Stromal cell of bone marrow (primary cell): ENCODE data around the gene JUN.

Experiments
- DNase-seq: peaks from one replicate; pipeline ENCODE4 v3.0.0-alpha.2; 2012; ENCODE audit warnings: low read depth

Gene JUN

DNA sequence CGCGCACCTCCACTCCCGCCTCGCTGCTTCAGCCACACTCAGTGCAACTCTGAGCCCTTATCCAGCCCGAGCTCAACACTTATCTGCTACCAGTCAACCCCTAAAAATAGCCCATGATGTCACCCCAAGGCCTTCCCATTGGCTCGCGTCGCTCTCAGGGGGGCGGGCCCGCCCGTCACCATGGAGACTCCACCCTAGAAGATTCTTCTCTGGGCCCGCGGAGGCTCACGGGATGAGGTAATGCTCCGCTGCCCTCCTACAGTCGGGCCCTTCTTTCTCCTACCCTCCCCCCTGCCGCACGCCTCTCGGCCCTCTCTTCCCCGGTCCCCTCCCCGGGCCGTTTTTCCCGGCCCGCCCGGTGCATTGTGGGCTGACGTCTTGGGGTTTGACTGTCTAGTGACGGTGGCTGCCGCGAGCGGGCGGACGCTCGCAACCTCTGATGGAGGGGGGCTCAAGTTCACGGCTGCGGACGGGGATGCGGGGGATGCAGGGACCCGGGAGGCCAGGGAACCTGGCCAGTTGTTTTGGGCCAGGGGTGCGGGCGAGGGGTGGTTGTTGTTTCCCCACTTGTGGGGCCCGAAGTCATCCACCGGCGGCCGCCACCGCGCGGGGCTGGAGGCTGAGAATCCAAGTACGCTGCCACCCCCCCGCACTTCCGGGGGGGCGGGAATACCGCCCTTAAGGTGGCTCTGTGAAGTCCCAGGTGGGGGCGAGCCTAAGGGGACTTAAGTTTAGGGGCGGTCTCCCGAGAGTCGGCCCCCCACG lies at the start of gene JUN:
Gene JUN, minus strand, starts transcription at position 55 of the 765 bp plus-strand sequence. CDS start 977 bp downstream, outside the sequence.
- peak; percentile 99 for DNase-seq

DNA sequence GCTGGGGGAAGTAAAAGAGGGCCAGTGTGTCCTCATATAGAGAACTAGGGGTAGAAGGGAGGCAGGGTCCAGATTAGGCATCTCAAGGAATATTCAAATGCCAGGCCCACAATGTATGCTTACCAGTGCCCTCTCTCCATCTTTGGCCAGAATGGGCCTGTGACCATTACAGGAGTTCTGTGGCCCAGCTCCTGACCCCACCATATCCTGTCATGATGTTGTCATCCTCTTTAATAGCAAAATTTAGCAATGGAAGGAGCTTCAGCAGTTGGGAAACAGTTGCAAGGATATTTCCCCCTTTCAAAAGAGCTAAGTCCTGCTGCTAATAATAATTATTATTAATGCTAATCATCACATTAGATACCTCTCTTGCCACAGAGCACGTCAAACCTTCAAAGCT lies 49.3 kb upstream of the JUN start:
- no peak for DNase-seq

DNA sequence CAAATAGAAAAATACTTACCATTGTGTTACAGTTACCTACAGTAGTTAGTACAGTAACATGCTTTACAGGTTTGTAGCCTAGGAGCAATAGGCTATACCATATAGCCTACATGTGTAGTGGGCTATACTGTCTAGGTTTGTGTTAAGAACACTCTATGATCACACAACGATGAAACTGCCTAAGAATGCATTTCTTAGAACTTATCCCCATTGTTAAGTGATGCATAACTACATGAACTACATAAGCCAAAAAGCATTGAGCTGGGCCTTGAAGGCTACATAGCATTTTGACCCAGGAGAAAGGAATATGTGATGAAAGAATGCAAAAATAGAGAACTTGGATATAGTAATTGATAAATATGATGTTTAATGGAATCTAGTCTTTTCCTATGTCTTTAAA lies 46.4 kb upstream of the JUN start:
- no peak for DNase-seq

DNA sequence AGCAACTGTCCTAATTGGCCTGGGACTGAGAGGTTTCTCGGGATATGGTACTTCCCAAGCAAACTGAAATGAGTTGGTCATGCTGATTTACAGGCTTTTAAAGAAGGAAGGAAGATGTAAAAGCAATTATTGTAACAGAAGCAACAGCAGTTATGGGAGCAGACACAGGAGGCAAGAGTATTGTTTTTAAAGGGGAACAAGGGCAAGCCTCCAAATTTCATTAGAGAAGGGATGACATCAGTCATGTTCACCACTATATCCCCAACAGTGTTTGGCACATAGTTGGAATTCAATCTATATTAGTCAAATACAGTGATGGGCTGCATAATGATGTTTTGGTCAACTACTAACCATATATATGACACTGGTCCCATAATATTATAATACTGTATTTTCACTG lies 46.0 kb upstream of the JUN start:
- DNase-seq = no peak

DNA sequence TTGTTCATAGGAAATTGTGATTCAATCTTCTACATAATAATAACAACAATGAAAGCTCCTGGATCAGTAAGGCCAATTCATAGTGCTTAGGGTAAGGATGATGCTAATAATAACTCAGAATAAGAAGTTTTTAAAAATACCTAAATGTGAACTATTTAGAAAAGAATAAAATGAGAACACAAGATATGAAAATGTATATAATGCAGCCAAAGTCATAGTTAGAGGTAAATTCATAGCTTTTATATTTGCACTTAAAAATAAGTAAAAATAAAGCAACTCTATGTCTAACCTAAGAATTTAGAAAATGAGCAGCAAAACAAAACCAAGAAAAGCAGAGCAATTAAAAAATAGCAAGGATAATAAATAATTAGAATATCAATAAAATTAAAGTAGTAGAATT lies 43.5 kb upstream of the JUN start:
- DNase-seq = no peak

DNA sequence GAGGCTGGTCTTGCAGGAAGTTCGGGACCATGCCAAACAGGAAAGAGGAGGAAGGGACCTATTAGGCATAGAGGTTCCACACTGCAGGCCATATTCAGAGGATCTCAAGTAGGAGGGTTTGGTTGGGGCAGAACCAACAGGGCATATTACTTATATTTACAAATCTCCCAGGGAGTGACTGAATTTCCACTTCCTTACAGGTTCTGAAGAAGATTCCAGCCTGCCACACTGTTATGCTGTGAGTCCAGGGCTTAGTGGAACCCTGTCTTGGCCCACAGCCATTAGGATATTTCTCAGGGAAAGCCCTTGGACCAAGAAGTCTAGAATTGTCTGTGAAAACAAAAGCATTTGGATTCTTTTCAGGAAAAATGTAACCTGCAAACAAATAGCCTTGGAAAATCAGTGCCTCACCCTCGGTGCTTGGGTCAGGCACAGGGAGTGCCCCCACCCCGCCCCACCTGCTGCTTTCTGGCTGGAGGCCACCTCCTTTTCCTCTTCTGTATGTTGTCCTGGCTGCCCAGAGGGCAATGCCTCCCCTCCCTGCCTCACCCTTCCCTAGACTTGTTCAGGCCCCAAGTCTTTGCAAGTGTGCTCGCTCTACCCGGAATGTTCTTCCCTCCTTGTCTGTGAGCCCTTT lies 41.0 kb upstream of the JUN start:
- DNase-seq = no peak

DNA sequence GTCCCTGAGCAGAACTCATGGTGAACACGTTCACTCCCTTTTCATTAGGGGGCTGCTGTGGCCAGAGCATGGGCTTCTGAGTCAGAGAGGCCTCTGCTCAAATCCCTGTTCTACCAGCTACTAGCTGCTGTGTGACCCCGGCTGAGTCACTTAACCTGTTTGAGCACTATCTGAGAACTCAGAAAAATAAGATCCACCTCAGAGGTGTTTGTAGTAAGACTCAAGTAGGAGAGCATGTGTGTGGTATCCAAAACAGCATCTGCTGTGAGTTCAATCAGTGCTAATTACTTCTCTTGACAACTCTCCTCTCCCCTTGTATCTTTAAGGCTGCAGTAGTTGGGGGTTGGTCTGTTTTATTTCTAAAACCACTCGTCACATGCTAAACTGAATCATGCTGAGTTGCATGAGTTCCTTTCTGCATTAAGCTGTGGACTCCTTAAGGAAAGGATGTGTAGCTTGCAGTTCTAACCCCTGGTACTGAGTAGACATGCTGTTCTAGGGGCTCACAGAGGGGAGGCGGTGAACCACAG lies 39.7 kb upstream of the JUN start:
- peak; percentile 90 for DNase-seq

DNA sequence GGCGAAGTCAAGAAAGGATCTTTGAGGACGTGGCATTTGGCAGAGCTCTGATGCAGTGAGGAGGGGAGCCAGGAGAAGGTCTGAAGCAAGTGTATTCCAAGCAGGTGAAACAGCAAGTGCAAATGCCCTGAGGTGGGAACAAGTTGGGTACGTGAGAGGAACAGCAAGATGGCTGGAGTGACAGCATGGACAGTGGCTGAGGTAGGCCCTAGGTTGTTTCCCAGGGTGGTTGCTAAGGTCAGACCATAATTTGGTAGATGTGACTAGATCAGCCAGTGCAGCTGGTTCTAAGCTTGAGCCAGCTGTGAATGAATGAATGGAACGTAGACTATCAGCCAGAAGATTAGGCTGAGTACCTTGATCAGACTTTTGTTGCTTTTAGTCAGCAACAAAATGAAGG lies 37.5 kb upstream of the JUN start:
- DNase-seq = no peak

DNA sequence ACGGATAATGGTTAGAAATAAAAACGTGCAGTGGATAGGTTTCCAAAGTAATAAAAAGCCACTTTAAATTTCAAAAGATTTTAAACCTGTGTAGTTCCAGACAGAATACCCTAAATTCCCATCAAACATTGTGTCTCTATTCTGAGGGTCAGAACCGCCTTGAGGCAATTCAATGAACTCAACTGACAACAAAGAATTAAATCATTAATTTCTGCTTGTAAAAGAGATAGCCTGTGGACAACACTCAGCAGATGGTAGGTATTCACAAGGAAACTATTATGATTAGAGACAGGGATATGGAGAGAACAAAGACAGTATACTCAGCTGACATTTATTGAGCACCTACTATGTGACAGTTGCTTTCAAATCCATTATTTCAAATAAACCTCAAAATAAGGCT lies 35.1 kb upstream of the JUN start:
- no peak for DNase-seq

DNA sequence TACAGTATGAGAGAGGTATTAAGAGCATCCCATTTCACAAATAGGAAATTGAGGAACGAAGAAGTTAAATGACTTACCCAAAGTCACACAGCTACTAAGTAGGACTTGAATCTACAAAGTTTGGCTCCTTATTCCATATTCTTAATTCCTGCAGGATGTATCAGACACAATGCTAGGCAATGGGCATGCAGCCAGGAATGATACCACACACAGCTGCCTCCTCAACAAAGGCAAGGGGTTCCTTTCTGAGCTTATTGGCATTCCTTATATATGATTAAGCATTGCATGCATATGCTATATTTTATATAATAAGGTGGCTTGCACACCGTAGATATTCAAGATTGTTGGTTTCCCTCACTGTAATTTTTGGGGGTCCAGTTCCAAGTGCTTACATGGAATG lies 34.2 kb upstream of the JUN start:
- DNase-seq = no peak

DNA sequence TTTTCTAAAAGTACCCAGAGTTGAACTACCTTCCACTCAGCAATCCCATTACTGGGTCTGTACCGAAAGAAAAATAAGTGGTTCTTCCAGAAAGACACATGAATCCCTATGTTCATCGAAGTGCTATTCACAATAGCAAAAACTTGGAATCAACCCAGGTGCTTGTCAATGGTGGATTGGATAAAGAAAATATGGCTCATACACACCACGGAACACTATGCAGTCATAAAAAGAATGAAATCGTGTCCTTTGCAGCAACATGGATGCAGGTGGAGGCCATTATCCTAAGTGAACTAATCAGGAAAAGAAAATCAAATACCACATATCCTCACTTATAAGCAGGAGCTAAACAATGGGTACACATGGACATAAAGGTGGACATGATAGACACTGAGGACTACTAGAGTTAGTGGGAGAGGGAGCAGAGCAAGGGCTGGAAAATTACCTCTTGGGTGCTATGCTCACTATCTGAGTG lies 32.9 kb upstream of the JUN start:
- DNase-seq = no peak

DNA sequence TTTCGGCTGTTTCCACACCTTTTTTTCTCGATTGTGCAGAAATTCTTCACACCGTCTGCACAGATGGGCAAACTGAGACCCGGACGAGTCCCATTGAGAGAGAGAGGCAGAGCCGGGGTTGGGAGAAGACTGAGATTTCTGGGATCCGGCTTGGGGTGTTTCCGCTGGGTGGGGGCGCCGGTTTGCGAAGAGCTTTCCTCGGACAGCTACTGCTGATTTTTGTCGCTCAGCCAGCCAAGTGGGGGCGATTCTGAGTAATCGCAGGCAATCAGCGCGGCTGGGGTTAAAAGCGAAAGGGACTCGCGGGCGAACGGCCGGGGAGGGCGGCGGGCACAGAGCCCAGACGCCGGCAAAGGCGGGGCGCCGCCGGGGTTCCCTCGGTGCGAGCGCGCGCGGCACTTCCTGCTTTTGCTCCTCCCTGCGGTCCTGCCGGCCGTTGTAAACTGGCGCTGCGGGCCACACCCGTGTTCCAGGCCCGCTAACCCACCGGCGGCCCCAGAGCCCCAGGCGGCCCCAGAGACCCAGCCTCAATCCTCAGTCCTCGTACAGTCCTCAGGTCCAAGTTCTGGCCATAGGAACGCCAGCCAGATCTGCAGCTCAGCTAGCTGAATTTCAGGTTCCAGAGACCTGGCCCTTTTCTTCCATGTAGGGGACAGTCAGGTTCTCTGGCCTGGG lies 32.4 kb upstream of the JUN start:
- DNase-seq = peak; percentile 83

DNA sequence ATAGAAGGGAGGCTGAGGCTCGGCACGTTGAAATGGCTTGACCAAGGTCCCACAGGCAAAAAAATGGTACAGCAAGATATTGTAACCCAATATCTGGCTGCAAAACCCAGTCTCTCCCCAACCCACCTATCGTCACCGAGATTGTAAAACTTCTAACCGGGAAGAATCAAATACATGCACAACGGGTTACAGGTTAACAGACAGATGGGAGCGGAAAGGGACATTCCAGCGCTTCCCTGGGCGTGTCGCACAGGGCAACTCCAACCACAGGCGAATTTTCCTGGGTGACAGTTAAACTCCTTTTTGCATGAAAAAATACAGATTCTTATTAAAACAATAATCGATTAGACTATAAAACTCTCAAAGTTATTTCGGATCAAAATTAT lies 31.8 kb upstream of the JUN start:
- peak; percentile 4 for DNase-seq

DNA sequence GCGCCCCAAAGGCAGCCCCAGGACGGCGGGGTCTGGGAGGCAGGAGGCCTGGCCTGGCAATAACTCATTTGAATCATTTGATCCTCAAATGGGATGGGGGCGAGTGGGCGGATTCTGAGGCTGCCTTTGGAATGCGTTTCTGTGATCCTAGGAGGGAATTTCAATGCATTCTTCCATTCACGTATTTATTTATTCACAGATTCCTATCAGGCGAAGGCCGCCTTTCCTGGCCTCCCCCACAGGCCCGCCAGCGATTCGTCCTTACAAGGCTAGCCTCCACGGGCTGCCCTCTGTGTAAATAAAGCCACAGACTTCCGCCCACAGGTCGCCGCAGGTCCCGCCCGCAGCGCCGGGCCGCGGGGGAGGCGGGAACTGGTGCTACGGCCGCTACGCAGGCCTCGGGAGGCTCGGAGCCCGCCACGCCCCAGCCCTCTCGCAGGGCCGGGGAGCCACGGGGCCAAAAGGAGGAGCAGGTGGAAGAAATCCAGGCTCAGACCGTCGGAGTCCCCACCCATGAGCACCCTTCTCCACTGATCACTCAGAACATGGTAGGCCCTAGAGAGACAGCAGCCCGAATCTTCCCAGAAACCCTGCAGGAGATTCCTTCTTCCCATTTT lies 31.3 kb upstream of the JUN start:
- peak; percentile 52 for DNase-seq

DNA sequence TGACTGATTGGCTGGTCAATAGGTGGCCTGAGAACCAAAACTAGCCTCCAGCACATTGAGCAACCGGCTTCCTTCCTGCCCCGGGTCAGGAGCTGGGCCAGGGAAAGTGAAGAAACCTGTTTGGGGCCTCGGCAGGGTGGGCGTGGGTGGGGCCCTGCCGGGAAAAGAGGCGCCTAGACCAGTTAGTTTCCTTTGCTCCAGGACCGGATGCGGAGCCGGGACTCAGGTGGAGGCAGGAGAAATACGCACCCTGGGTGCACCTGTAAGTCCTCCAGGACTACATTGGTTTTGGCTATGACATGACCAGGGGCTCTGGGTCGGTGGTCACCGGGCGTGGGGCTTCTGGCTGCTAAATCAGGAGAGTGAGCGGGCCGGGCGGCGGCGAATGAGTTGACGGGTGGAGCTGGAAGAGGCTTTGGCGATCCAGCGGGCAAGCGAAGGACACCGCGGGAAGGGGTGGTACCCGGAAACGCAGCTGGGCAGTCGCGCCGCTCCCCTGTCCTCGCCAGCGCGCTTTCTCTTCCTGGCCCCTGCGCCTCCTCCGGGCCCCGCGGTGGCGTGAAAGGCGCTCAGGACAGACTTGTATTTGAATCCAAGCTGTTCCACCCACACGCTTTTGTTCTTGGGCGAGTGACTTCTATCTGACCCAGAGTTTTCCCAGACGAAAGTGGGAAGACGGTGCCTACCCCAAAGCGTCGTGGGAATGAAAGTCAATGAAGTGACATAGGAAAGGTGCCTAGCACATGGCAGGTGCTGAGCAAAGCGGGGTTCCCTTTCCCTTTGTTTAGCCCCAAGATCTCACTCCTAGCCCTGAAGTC lies 30.6 kb upstream of the JUN start:
- DNase-seq = no peak

DNA sequence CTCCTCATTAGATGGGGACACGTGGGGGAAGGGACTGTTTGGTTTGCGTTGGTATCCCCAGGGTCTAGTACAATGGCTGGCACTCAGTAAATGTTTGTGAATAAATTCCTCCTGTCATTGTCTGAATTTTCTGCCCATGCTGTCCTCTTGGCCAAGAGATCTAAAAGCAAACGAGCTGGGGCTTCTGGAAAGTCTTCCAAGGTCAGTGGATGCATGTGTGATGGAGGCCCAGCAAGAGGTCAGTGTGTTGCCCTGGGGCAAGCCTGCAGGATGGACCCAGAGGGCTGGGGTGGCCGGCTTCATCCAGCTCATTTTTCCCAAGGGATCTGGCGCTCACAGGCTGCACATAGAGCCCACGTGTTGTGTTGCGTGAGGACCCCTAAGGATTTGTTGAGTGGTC lies 30.0 kb upstream of the JUN start:
- no peak for DNase-seq

DNA sequence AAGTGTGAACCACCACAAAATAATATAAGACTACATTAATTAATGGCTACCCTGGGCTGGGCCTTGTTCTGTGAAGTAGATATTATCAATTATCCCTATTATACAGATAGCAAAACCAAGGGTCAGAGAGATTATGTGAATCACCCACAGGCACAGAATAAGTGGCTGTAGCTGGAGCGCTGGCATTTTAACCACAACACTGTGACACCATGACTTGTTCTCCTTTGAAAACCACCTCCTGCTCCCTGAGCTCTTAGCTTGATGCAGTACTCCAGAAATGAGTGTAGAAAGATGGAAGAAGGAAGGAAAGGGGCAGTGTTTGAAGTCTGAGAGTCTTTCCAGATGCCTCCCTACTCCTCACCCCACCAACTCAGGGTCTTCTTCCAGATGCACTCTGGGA lies 29.5 kb upstream of the JUN start:
- DNase-seq = no peak

DNA sequence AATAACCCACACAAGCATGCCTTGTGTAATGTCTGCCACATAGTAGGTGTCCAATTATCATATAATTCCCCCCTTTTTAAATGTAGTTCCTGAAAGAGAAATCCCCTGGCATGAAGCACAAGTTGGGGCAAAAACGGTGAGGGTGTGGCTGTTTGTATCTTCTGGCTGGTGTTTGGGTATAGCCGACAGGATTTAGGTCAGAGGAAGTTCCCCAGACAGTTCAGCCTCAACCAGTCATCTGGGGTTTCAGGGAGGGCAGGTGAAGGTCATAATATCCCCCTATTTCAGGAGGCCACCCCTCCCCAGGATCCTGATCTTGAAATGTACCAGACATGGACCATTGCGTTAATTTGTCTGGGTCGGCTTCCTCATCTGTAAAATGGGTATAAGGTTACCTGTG lies 29.1 kb upstream of the JUN start:
- DNase-seq = no peak

DNA sequence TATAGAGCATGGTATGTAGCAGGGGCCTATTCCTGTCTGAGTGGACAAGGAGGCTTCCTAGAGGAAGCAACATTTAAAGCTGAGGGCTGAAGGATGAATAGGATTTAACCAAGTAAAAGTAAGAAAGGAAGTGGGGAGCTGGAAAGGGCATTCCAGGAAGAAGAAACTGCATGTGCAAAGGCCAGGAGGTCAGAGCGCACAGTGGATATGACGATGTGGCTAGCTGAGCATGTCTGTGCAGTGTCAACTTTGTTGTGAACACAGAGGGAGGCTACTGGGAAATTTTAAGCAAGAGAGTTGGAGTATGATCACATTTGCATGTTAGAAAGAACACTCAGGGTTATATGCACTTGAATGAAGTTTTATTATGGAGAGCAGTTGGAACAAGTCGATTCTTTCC lies 28.6 kb upstream of the JUN start:
- no peak for DNase-seq

DNA sequence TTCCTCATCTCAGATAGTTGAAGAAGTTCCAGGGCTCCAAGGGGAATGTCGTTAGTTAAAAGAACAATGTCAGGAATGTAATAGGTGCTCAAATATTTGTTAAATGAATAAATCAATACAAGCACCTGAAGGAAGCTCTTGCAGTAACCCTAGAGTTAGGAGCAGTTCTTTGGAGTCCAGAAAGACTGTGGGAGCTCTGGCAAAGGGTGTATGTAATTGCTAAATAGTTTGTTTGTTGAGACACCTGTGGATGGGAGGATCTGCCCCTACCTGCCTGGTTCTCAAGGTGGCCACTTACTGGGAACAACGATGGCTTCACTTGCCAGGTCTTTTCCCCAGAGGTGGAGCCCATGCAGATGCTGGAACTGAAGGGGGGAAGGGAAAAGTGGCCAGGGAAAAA lies 27.5 kb upstream of the JUN start:
- DNase-seq = no peak

DNA sequence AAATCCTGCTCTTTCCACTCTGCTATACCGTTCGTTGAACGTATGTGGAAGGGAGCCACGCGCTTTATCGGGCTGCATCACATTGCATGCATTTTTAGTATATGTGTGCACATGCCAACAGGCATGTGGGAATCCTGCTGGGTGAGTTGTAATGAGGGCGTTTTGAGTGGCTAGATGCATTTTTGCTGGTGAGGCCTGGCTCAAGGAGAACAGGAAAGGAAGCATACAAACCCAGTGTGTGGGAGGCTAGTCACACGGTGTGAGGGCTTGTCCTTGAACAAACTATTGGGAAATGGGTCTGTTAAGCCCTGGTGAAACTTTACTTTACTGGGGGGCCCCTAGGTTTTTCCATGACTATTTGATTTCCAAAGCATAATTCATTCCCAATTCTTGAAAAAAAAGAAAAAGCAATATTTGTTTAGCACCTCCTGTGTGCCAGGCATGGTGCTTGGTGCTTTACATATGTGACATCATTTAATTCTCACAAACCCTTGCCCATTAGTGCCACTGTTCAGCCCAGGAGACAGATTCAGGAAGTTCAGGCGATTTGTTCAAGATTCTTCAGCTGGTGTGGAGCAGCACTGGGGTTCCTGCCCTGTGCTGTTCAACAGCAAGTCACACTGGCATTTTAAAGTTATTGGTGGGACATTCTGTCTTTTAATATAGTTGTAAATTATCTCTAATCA lies 25.6 kb upstream of the JUN start:
- DNase-seq = peak; percentile 54
